Astrocyte (in vitro differentiated cells and primary cell): ENCODE results near the gene CNN3. TPM values are rescaled to one million over a fixed set of nuclear protein-coding genes. Genes with fewer than 3 reads are reported as not detected.

Source experiments
- DNase-seq: peaks from one replicate; pipeline ENCODE4 v3.0.0-alpha.2; 2010; ENCODE audit warnings: low read depth
- FAIRE-seq: peaks from 2 replicates; lab custom pipeline; 2011; peaks lifted over from hg19 to GRCh38; lab: Jason Lieb, UNC
- H2AFZ ChIP-seq: 2 replicates; pipeline ENCODE4 v1.6.0; 2012; ENCODE audit warnings: low read depth, low read length, inconsistent platforms
- H3K27ac ChIP-seq: 2 replicates; pipeline ENCODE4 v1.5.1; 2011; ENCODE audit warnings: low read depth, low read length, inconsistent platforms
- H3K27me3 ChIP-seq: 2 replicates; pipeline ENCODE4 v1.6.0; 2011; ENCODE audit warnings: low read length, inconsistent platforms; ENCODE audit not compliant: insufficient read depth
- H3K36me3 ChIP-seq: 2 replicates; pipeline ENCODE4 v1.5.1; 2011; ENCODE audit warnings: low read length, inconsistent platforms; ENCODE audit not compliant: insufficient read depth
- H3K4me1 ChIP-seq: 2 replicates; pipeline ENCODE4 v1.5.1; 2011; ENCODE audit warnings: low read length, inconsistent platforms; ENCODE audit not compliant: insufficient read depth
- H3K4me2 ChIP-seq: 2 replicates; pipeline ENCODE4 v1.6.0; 2012; ENCODE audit warnings: low read length, inconsistent platforms
- H3K4me3 ChIP-seq: 2 replicates; pipeline ENCODE4 v1.5.1; 2011; ENCODE audit warnings: low read depth, mild to moderate bottlenecking, low read length, inconsistent platforms; ENCODE audit not compliant: insufficient read depth
- H3K79me2 ChIP-seq: 2 replicates; pipeline ENCODE4 v1.6.0; 2012; ENCODE audit warnings: mild to moderate bottlenecking, low read length, inconsistent platforms; ENCODE audit not compliant: insufficient read depth
- H3K9ac ChIP-seq: 2 replicates; pipeline ENCODE4 v1.6.0; 2012; ENCODE audit warnings: mild to moderate bottlenecking, low read length, inconsistent platforms
- H3K9me3 ChIP-seq: 2 replicates; pipeline ENCODE4 v1.5.1; 2012; ENCODE audit warnings: low read depth, mild to moderate bottlenecking, low read length, inconsistent platforms; ENCODE audit not compliant: insufficient read depth
- H4K20me1 ChIP-seq: 2 replicates; pipeline ENCODE4 v1.6.0; 2012; ENCODE audit warnings: low read length, inconsistent platforms; ENCODE audit not compliant: insufficient read depth
- H3K27ac Mint-ChIP-seq: one replicate; pipeline ENCODE4 v1.8.0; 2021; ENCODE audit warnings: mild to moderate bottlenecking, mixed read lengths; ENCODE audit not compliant: unreplicated experiment
- H3K27me3 Mint-ChIP-seq: one replicate; pipeline ENCODE4 v1.8.0; 2021; ENCODE audit warnings: low read depth, mixed read lengths; ENCODE audit not compliant: unreplicated experiment
- H3K36me3 Mint-ChIP-seq: one replicate; pipeline ENCODE4 v1.8.0; 2021; ENCODE audit warnings: low read depth, mixed read lengths; ENCODE audit not compliant: unreplicated experiment
- H3K4me1 Mint-ChIP-seq: one replicate; pipeline ENCODE4 v1.8.0; 2021; ENCODE audit warnings: low read depth, mixed read lengths; ENCODE audit not compliant: unreplicated experiment
- H3K4me3 Mint-ChIP-seq: one replicate; pipeline ENCODE4 v1.8.0; 2021; ENCODE audit warnings: mild to moderate bottlenecking, moderate library complexity, mixed read lengths; ENCODE audit not compliant: unreplicated experiment
- H3K9me3 Mint-ChIP-seq: one replicate; pipeline ENCODE4 v1.8.0; 2021; ENCODE audit warnings: mild to moderate bottlenecking, mixed read lengths; ENCODE audit not compliant: unreplicated experiment
- EZH2 ChIP-seq: IDR thresholded peaks from 2 replicates; pipeline ENCODE4 v1.6.1; 2012; ENCODE audit warnings: mild to moderate bottlenecking, low read length, inconsistent platforms; ENCODE audit not compliant: insufficient read depth
- total RNA-seq: library from RNA; stranded (reverse); gene quantifications from 2 replicates; pipeline ENCODE4 v1.2.1, GENCODE V29; 2021
- TF ChIP-seq, protein P1 (sequence below): IDR thresholded peaks from 2 replicates; pipeline ENCODE4 v1.5.1; 2011; ENCODE audit warnings: low read depth, mild to moderate bottlenecking, inconsistent platforms, low read length, moderate library complexity; ENCODE audit not compliant: insufficient read depth

CNN3 gene
- total RNA-seq, 1 donor from 2014 or later = 515 TPM

DNA sequence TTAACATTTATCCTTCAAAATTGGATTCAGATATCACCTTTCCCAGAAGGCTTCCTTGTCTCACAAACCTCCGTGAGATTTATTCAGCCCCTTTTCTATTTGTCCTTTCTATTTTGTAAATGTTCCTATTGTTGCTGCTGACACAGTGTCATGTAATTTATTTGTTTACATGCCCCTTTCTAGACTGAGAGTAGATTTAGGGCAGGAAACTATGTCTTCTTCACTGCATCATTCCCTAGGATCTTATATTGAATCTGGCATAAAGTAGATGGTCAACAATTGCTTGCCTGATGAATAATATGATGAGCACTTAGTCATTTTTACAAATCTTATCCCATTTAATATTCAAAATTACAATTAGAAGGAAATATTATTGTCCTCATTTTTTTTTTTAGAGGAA lies 8.1 kb upstream of the CNN3 start:
- DNase-seq = no peak
- Mint-ChIP-seq H3K36me3 (peaks cover 10% of the 10 kb centered on the region), H3K4me1 (peaks cover 42% of the 10 kb centered on the region), H3K4me3 (no peak overlapping the region), H3K9me3 (no peaks in the 10 kb centered on the region), H3K27me3 (no peaks in the 10 kb centered on the region), H3K27ac (no peak overlapping the region)
- Histone ChIP-seq H3K4me3 (no peak overlapping the region), H3K4me1 (peaks cover 29% of the 10 kb centered on the region), H3K27me3 (no peaks in the 10 kb centered on the region), H3K9ac (no peak overlapping the region), H3K79me2 (peaks cover 5% of the 10 kb centered on the region), H2AFZ (no peak overlapping the region), H4K20me1 (no peaks in the 10 kb centered on the region), H3K4me2 (no peak overlapping the region), H3K36me3 (peaks cover under 1% of the 10 kb centered on the region), H3K9me3 (no peaks in the 10 kb centered on the region), H3K27ac (no peak overlapping the region)
- no peak for FAIRE-seq
- TF ChIP-seq, protein P1, sequence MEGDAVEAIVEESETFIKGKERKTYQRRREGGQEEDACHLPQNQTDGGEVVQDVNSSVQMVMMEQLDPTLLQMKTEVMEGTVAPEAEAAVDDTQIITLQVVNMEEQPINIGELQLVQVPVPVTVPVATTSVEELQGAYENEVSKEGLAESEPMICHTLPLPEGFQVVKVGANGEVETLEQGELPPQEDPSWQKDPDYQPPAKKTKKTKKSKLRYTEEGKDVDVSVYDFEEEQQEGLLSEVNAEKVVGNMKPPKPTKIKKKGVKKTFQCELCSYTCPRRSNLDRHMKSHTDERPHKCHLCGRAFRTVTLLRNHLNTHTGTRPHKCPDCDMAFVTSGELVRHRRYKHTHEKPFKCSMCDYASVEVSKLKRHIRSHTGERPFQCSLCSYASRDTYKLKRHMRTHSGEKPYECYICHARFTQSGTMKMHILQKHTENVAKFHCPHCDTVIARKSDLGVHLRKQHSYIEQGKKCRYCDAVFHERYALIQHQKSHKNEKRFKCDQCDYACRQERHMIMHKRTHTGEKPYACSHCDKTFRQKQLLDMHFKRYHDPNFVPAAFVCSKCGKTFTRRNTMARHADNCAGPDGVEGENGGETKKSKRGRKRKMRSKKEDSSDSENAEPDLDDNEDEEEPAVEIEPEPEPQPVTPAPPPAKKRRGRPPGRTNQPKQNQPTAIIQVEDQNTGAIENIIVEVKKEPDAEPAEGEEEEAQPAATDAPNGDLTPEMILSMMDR = no peak
- no peak for TF ChIP-seq EZH2

DNA sequence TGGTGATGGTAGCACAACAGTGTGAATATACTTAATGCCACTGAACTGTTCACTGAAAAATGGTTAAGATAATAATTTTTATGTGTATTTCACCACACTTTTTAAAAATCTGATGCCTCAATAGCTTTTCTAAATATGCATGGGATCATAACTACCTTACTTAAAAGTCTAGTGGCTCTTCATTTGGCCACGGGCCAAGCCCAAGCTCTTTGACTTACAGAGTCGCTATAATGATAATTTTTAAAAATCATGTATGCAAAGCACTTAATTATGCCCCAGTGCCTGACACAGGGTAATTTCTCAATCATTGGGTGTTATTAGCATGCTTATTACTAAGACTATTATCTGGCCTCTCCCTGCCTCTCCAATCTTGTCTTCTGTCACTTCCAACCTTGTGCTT lies 7.6 kb upstream of the CNN3 start:
- no peak overlapping the region for H3K27ac ChIP-seq
- peaks cover 10% of the 10 kb centered on the region for H3K79me2 ChIP-seq

DNA sequence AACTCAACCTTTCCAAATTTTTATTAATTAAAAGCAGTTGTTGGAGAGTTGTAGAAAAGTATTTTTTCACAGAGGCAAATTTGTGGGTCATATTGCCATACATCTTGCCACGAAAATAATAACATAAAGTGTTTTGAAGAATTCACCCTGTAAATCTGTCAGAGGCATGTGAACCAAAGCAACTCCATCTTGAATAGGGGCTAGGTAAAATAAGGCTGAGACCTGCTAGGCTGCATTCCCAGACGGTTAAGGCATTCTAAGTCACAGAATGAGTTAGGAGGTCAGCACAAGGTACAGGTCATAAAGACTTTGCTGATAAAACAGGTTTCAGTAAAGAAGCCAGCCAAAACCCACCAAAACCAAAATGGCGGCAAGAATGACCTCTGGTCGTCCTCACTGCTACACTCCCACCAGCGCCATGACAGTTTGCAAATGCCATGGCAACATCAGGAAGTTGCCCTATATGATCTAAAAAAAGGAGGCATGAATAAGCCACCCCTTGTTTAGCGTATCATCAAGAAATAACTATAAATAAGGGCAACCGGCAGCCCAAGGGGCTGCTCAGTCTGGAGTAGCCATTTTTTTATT lies 4.4 kb upstream of the CNN3 start:
- no peak for TF ChIP-seq EZH2
- TF ChIP-seq, protein P1 = no peak
- Histone ChIP-seq H3K27me3 (no peaks in the 10 kb centered on the region), H3K4me2 (no peak overlapping the region), H3K4me3 (no peak overlapping the region), H3K79me2 (peaks cover 37% of the 10 kb centered on the region), H3K4me1 (peaks cover 32% of the 10 kb centered on the region), H4K20me1 (no peaks in the 10 kb centered on the region), H2AFZ (no peak overlapping the region), H3K36me3 (no peaks in the 10 kb centered on the region), H3K9me3 (no peaks in the 10 kb centered on the region), H3K27ac (no peak overlapping the region), H3K9ac (no peak overlapping the region)
- DNase-seq (no peak), FAIRE-seq (no peak)
- peaks cover 32% of the 10 kb centered on the region for H3K4me1 Mint-ChIP-seq
- H3K27ac Mint-ChIP-seq = no peak overlapping the region
- no peaks in the 10 kb centered on the region for H3K27me3 Mint-ChIP-seq
- H3K36me3 Mint-ChIP-seq = peaks cover 10% of the 10 kb centered on the region
- no peaks in the 10 kb centered on the region for H3K9me3 Mint-ChIP-seq
- no peak overlapping the region for H3K4me3 Mint-ChIP-seq

More for the DNA sequence above, 7.6 kb upstream of the CNN3 start:
- Histone ChIP-seq H2AFZ (no peak overlapping the region), H3K9me3 (no peaks in the 10 kb centered on the region), H3K4me3 (no peak overlapping the region), H4K20me1 (no peaks in the 10 kb centered on the region), H3K4me1 (peaks cover 33% of the 10 kb centered on the region), H3K9ac (no peak overlapping the region), H3K4me2 (no peak overlapping the region), H3K27me3 (no peaks in the 10 kb centered on the region), H3K36me3 (no peaks in the 10 kb centered on the region)
- Mint-ChIP-seq H3K4me3 (no peak overlapping the region), H3K36me3 (peaks cover 10% of the 10 kb centered on the region), H3K9me3 (no peaks in the 10 kb centered on the region), H3K27ac (no peak overlapping the region), H3K4me1 (peaks cover 45% of the 10 kb centered on the region), H3K27me3 (no peaks in the 10 kb centered on the region)
- FAIRE-seq = no peak
- TF ChIP-seq EZH2 = no peak
- TF ChIP-seq, protein P1 = no peak
- no peak for DNase-seq
